Measurements from ENCODE around the gene OR6N2. TPM values are rescaled to one million over a fixed set of nuclear protein-coding genes. Genes with fewer than 3 reads are reported as not detected.
A peak's percentile ranks its signal among the peaks of the same experiment; 100 is the strongest.

The OR6N2 gene
- total and polyA plus RNA-seq, 9 of the 15 experiments (the other 6 are each of a cell fraction or from before 2014, with no cell fraction given), result not detected

- TF ChIP-seq ADNP (tag; IDR thresholded peaks at IDR 0.05) (0 out of 2 replicates have a peak, but pooled peaks have one; percentile 5), NFE2L1 (tag; IDR thresholded peaks at IDR 0.05; ENCODE audit: borderline replicate concordance, low read depth) (0 out of 2 replicates have a peak, but pooled peaks have one; percentile 0), VEZF1 (CRISPR knock-in tag; IDR thresholded peaks at IDR 0.05) (peak; percentile 5; the same call in 1 of the 2 replicates), ZNF740 (CRISPR knock-in tag; IDR thresholded peaks at IDR 0.05) (no peak), ZNF740 (tag; IDR thresholded peaks at IDR 0.05) (0 out of 4 replicates have a peak, but pooled peaks of 1 of the 2 experiments have one; percentile 75)
Observed at GRCh38 chr1:158818975-158819431, 38.0 kb upstream of the OR6N2 start (continued).

GRCh38 chr1:158818560-158818959, 37.6 kb upstream of the OR6N2 start:
- no peak overlapping the region for H3K4me3 ChIP-seq
- POLR2A ChIA-PET, result interaction anchor here (0.6 to 2.9 kb wide), 4 partner anchors 10 to 270 kb away, joined by 3 to 21 read pairs (median 4); no protein-coding TSS in a partner anchor
- FAIRE-seq, result no peak
- H3K79me2 ChIP-seq (ENCODE audit: control insufficient read depth, insufficient read depth, low read length), result no peaks in the 10 kb centered on the region
- intact Hi-C loops (cut with micrococcal nuclease), result loop anchor here (5.0 to 10.0 kb wide), 2 partner anchors 131 to 256 kb away; partner anchors contain the start of genes AIM2 and SPTA1
- DNase-seq (ENCODE audit: extremely low read depth in 1 of 4, low spot score in 3 of 4), result peak in 1 of 4 experiments; percentile 13
- H3K9me3 ChIP-seq (replicated peaks; ENCODE audit: control insufficient read depth, insufficient read depth, low read depth, low read length), result peaks cover under 1% of the 10 kb centered on the region; the same call in 1 of the 2 replicates
- CTCF ChIA-PET (ENCODE audit: low intra/inter-chr PET ratio), result no interaction called here
- H3K4me2 ChIP-seq (ENCODE audit: insufficient read depth, low read length), result peak overlapping the region; percentile 47; the same call in 1 of the 2 replicates
- peak overlapping the region; percentile 88 for H3K27ac ChIP-seq (ENCODE audit: extremely low read depth, low read depth, low read length)
- peaks cover 0 to 33% of the 10 kb centered on the region in 2 experiments; a peak in 3 of 5 replicates for H3K4me1 ChIP-seq (replicated peaks in 1 of 2; ENCODE audit: control insufficient read depth in 2 of 2, insufficient read depth in 2 of 2, low read length in 2 of 2)
- H3K9ac ChIP-seq (ENCODE audit: insufficient read depth in 1 of 2, low read depth in 2 of 2, low read length in 2 of 2), result peak overlapping the region in 1 of 2 experiments; percentile 60; a peak in 2 of 4 replicates
- no peaks in the 10 kb centered on the region for H4K20me1 ChIP-seq (replicated peaks; ENCODE audit: control insufficient read depth, insufficient read depth, low read length)
- peak overlapping the region; percentile 81 for H2AFZ ChIP-seq (ENCODE audit: low read depth, low read length)
- no peaks in the 10 kb centered on the region for H3K36me3 ChIP-seq (ENCODE audit: control insufficient read depth, insufficient read depth, low read length)
- BruUV-seq (replicated peaks), result no TSS peak
- in situ Hi-C loops (cut with MboI), result no loop called here
- WGBS (ENCODE audit: insufficient coverage, low coverage, missing lambda C conversion rate), result 25% methylated on average over 1 of the region's 1 CpG
- peak; percentile 54 for ATAC-seq
- no peaks in the 10 kb centered on the region for H3K27me3 ChIP-seq (ENCODE audit: control insufficient read depth in 2 of 2, insufficient read depth in 2 of 2, low read length in 2 of 2)
- H3K9me1 ChIP-seq (ENCODE audit: control insufficient read depth, insufficient read depth, low read length), result no peaks in the 10 kb centered on the region
- TF ChIP-seq CREB5 (CRISPR knock-in tag; IDR thresholded peaks at IDR 0.05), result 0 out of 2 replicates have a peak, but pooled peaks have one; percentile 67
- no peak for TF ChIP-seq ZNF408 (CRISPR knock-in tag; IDR thresholded peaks at IDR 0.05; ENCODE audit: low read depth)
- TF ChIP-seq ZNF175 (CRISPR knock-in tag; IDR thresholded peaks at IDR 0.05; ENCODE audit: low read depth), result peak; percentile 85; the same call in 1 of the 2 replicates
- no peak for TF ChIP-seq ZNF586 (CRISPR knock-in tag; conservative IDR thresholded peaks at IDR 0.05)
- TF ChIP-seq SMAD3 (CRISPR knock-in tag; conservative IDR thresholded peaks at IDR 0.05), result peak; percentile 40; the same call in 1 of the 2 replicates
- TF ChIP-seq GTF2A2 (tag; IDR thresholded peaks at IDR 0.05), result peak; percentile 80
- TF ChIP-seq JUN (IDR thresholded peaks at IDR 0.05; ENCODE audit: borderline replicate concordance, low read depth, low read length), result no peak
- TF ChIP-seq JUN (CRISPR knock-in tag; IDR thresholded peaks at IDR 0.05; ENCODE audit: borderline replicate concordance), result no peak
- TF ChIP-seq NR2C1 (IDR thresholded peaks at IDR 0.05), result no peak
- TF ChIP-seq NR2C1 (tag; IDR thresholded peaks at IDR 0.05), result peak; percentile 46
- 0 out of 2 replicates have a peak, but pooled peaks have one; percentile 25 for TF ChIP-seq DIDO1 (tag; IDR thresholded peaks at IDR 0.05; ENCODE audit: low read depth)

All from K562 (cell line).